Mucosa of descending colon (tissue), 3 donors: ENCODE measurements around the gene PLCXD1. TPM values are rescaled to one million over a fixed set of nuclear protein-coding genes. Genes with fewer than 3 reads are reported as not detected.
"Not testable (repeated sequence)": the region's sequence is repeated elsewhere in the genome, so short reads cannot be mapped to it uniquely, and the experiment has no call there.

Experiments used
- ATAC-seq: fragments of 200-7000 bp; cut with Tn5 transposase; one replicate; pipeline ENCODE4 v1.9.1; 2020; ENCODE audit warnings: mild to moderate bottlenecking, moderate library complexity
- DNase-seq, 3 donors: peaks; one replicate each; pipeline ENCODE4 v3.0.0-alpha.2; 2020
- H3K36me3 ChIP-seq: fragments of 200-600 bp; one replicate; pipeline ENCODE4 v1.8.0; 2021; ENCODE audit warnings: low read depth, mild to moderate bottlenecking
- H3K4me1 ChIP-seq: fragments of 200-600 bp; one replicate; pipeline ENCODE4 v1.8.0; 2021; ENCODE audit warnings: low read depth, mild to moderate bottlenecking
- H3K4me3 ChIP-seq: fragments of 200-600 bp; one replicate; pipeline ENCODE4 v1.8.0; 2021; ENCODE audit warnings: mild to moderate bottlenecking
- H3K9me3 ChIP-seq: fragments of 200-600 bp; one replicate; pipeline ENCODE4 v1.8.0; 2021; ENCODE audit warnings: mild to moderate bottlenecking
- intact Hi-C, 2 donors: fragments of 100-400 bp; cut with DNase I in 1 of 2; cut with micrococcal nuclease in 1 of 2; formaldehyde crosslinking; loops; one replicate each; pipeline versions ENCODE4 v1.11.0 to v1.11.1; 2022; cut with DNase I, micrococcal nuclease
- total RNA-seq, 3 donors: library from RNA; stranded (reverse); fragmentation: NEBNext Ultra II Directional in 2 of 3; extraction: Animal tissue kit (Norgen Biotek cat#: 25700) in 2 of 3; gene quantifications; one replicate each; pipeline versions ENCODE4 v1.2.1 to v1.2.4, GENCODE V29; 2021 to 2023
- TF ChIP-seq, protein P1 (sequence below): fragments of 200-600 bp; IDR thresholded peaks from one replicate; pipeline ENCODE4 v1.8.0; 2022; ENCODE audit warnings: antibody characterized with exemption, mild to moderate bottlenecking
- donor health status: DM: no; HTN: no; CAD: no; lungs with moderate emphysema.
- donor health status: DM: no; HTN: no; CAD: no.
- donor health status: DM: no; HTN: yes; CAD: no.

PLCXD1 gene
- total RNA-seq, 3 donors from 2014 or later, result 12.6 to 20.7 (median 13.8) TPM

DNA sequence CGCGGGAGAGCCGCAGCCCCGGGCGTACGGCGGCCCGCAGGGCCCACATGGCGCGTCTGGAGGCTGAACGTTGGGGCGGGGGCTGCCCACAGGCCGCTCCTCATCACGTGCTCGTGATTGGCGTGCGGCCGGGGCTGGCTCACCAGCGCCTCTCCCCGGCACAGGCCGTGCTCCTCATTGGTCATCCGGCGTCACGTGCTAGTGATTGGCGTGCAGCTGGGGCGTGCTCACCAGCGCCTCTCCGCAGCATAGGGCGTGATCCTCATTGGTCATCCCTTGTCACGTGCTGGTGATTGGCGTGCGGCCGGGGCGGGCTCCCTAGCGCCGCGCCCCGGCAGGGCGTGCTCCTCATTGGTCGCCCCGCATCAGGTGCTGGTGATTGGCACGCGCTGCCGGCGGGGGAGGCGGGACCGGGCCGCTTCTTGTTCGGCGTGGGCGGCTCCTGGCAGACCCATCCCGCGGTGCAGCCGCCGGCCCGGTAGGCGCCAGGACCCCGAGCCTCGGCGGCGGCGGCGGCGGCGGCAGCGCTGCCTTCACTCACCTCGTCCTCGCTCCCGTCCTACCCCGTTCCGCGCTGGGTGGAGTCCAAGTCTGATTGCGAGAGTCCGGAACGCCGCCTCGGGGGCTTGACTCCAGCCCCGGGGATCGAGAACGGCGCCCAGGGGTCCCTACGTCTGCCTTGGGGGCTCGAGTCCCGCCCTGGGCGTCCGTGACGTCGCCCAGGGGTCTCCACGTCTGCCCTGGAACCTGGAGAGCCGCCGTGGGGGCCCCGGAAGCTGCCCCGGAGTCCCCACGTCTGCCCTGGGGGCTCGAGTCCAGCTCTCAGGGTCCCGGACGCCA is 37.8 kb downstream of the PLCXD1 start, which contains the start of gene GTPBP6:
Gene GTPBP6 (minus strand): TSS at position 58 of the 840 bp plus-strand sequence. CDS start 9 bp downstream, at position 49.
- TF ChIP-seq, protein P1, sequence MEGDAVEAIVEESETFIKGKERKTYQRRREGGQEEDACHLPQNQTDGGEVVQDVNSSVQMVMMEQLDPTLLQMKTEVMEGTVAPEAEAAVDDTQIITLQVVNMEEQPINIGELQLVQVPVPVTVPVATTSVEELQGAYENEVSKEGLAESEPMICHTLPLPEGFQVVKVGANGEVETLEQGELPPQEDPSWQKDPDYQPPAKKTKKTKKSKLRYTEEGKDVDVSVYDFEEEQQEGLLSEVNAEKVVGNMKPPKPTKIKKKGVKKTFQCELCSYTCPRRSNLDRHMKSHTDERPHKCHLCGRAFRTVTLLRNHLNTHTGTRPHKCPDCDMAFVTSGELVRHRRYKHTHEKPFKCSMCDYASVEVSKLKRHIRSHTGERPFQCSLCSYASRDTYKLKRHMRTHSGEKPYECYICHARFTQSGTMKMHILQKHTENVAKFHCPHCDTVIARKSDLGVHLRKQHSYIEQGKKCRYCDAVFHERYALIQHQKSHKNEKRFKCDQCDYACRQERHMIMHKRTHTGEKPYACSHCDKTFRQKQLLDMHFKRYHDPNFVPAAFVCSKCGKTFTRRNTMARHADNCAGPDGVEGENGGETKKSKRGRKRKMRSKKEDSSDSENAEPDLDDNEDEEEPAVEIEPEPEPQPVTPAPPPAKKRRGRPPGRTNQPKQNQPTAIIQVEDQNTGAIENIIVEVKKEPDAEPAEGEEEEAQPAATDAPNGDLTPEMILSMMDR, result peak; percentile 16
- Histone ChIP-seq H3K36me3 (peaks cover 3% of the 10 kb centered on the region), H3K4me1 (peaks cover 16% of the 10 kb centered on the region), H3K4me3 (peak within 1 kb of the TSS; percentile 94), H3K9me3 (no peaks in the 10 kb centered on the region)
- intact Hi-C loops, result no loop called here
- DNase-seq (peak; percentile 99 to 100 (median 99)), ATAC-seq (peak; percentile 77)

DNA sequence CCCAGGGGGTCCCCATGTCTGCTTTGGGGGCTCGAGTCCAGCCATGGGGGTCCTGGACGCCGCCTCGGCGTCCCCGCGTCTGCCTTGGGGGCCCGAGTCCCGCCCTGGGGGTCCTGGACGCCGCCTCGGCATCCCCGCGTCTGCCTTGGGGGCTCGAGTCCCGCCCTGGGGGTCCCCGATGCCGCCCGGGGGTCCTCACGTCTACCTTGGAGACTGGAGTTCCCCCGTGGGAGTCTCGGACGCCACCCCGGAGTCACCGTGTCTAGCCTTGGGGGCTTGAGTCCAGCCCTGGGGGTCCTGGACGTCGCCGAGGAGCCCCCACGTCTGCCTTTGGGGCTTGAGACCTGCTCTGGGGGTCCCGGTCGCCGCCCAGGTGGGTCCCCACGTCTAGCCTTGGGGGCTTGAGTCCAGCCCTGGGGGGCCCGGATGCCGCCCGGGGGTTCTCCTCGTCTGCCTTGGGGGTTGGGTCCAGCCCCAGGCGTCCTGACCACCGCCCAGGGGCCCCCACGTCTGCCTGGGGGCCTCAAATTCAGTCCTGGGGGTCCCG is 38.5 kb downstream of the PLCXD1 start:
- peaks cover 3% of the 10 kb centered on the region for H3K36me3 ChIP-seq
- TF ChIP-seq, protein P1, result no peak
- H3K4me1 ChIP-seq, result peaks cover 16% of the 10 kb centered on the region
- peak; percentile 51 to 78 (median 69) for DNase-seq
- intact Hi-C loops, result no loop called here
- ATAC-seq, result no peak
- H3K4me3 ChIP-seq, result peak overlapping the region; percentile 94
- no peaks in the 10 kb centered on the region for H3K9me3 ChIP-seq

DNA sequence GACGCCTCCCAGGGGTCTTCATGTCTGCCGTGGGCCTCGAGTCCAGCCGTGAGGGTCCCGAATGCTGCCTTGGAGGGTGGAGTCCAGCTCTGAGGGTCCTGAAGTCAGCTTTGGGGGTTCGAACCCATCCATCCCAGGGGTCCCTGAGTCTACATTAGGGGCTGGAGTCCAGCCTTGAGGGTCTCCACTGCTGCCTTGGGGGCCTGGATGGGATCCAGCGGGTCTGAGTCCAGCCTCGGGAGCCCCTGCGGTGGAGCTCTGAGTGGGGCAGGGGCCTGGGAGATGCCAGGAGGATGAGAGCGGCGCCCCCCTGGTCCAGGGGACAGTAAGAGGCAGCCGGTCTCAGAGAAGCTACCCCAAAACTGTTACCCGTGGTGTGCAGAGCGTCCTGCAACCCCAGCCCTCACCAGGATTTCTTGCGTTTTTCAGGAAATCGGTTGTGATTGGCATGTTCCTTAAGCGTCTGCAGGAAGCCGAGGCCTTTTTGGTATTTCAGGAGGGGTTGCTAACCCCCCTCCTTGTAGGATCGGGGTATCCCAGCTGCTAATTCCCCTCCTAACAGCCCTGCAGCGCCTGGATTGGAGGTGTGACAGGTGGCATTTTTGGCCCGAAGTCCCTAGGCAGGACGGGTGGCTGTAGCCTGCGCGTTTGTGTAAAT is 39.1 kb downstream of the PLCXD1 start:
- H3K4me3 ChIP-seq, result no peak overlapping the region
- H3K36me3 ChIP-seq, result peaks cover 3% of the 10 kb centered on the region
- ATAC-seq, result no peak
- peaks cover 16% of the 10 kb centered on the region for H3K4me1 ChIP-seq
- DNase-seq, result peak; percentile 38 to 66 (median 59)
- H3K9me3 ChIP-seq, result no peaks in the 10 kb centered on the region
- intact Hi-C loops, result no loop called here
- TF ChIP-seq, protein P1, result no peak

DNA sequence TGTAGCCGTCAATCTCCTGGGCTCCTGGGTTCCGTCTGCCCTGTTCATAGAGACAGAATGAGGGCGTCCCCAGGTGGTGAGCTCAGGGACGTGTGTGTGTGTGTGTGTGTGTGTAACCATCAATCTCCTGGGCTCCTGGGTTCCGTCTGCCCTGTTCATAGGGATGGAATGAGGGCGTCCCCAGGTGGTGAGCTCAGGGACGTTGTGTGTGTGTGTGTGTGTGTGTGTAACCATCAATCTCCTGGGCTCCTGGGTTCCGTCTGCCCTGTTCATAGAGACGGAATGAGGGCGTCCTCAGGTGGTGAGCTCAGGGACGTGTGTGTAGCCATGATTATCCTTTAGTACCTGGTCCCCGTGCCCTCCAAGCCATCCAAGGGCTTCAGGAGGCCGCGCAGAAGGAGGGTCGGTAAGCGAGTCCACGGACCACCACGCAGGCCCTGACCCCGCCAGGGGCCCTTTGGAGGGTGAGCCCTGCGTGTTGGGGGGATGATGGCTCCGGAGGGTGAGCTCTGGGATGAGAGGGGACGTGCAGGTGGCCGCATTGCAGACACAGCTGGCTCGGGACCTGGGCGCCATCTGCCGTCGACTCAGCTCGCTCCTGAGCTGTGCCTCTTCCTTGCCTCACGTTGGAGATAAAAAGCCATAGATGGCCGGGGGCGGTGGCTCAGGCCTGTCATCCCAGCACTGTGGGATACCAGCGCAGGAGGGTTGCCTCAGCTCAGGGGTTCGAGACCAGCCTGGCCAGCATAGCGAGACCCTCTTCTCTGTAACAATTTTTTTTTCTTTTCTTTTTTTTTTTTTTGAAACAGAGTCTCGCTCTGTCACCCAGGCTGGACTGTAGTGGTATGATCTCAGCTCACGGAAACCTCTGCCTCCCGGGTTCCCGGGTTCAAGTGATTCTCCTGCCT is 42.8 kb downstream of the PLCXD1 start:
- no peaks in the 10 kb centered on the region for H3K9me3 ChIP-seq
- DNase-seq, result peak; percentile 59 to 72 (median 65)
- H3K4me1 ChIP-seq, result peaks cover 19% of the 10 kb centered on the region
- TF ChIP-seq, protein P1, result no peak
- peak; percentile 60 for ATAC-seq
- H3K36me3 ChIP-seq, result no peaks in the 10 kb centered on the region
- intact Hi-C loops, result no loop called here
- no peak overlapping the region for H3K4me3 ChIP-seq

DNA sequence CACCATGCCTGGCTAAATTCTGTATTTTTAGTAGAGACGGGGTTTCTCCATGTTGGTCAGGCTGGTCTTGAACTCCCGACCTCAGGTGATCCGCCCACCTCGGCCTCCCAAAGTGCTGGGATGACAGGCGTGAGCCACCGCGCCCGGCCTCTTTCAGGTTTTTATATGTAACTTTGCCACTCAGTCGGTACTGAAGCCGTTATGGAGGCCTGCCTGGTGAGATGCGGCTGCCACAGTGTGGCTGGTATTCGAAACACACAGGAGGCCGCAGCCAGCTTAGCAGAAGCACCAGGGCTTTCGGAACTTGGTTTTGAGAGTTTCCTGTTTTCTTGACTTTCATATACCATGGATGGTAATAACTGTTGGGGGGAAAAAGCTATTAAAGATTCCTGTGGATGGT is 43.5 kb downstream of the PLCXD1 start:
- H3K9me3 ChIP-seq, intact Hi-C loops, H3K4me3 ChIP-seq, H3K36me3 ChIP-seq: not testable (repeated sequence)
- ATAC-seq (peak; percentile 12), DNase-seq (peak; percentile 30 to 47 (median 40))
- H3K4me1 ChIP-seq, result peaks cover 19% of the 10 kb centered on the region
